IMR-90 (cell line): ENCODE data around the gene OR8G1.

Source experiments
- CTCF ChIP-seq: conservative IDR thresholded peaks from 2 replicates; pipeline ENCODE4 v1.5.1; 2012; ENCODE audit warnings: mild to moderate bottlenecking, low read depth, low read length, improper control_type of control experiment
- POLR2A ChIP-seq: IDR thresholded peaks from 2 replicates; pipeline ENCODE4 v1.6.1; 2012; ENCODE audit warnings: mild to moderate bottlenecking, low read depth, low read length

DNA sequence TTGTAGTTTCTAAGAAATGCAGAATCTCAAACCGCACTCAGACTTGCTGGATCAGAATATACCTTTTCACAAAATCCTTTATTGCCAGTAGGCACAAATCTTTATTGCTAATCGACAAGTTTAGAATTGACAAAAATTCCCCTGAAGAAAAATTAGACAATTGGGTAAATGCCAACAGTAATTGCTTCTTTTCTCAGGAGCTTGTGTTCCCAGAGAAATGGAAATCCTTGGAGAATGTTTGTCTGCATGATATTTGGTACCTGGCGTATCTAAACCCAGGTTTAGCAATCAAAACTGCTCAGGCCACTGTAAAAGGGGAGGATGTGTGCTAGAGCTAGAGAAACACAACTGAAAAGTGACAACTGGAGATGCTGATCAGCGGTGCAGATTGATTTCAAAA is 15.2 kb downstream of the OR8G1 start, which contains the start of gene OR8G5:
- no peak for TF ChIP-seq CTCF
- TF ChIP-seq POLR2A, result no peak
